HepG2 (cell line): ENCODE results near the gene NAV2. TPM values are rescaled to one million over a fixed set of nuclear protein-coding genes. Genes with fewer than 3 reads are reported as not detected.
A peak's percentile ranks its signal among the peaks of the same experiment; 100 is the strongest.

Experiments
- ETV6 ChIP-seq: sonication (generic); formaldehyde crosslinking; conservative IDR thresholded peaks from 2 replicates; pipeline ENCODE4 v1.4.0; 2020; ENCODE audit warnings: missing genetic modification reagents
- FOSL2 ChIP-seq: sonication (generic); formaldehyde crosslinking; IDR thresholded peaks from 2 replicates; pipeline ENCODE4 v1.4.0; 2020; ENCODE audit warnings: missing genetic modification reagents
- GTF2F1 ChIP-seq: fragments of 150-350 bp; IDR thresholded peaks from 2 replicates; pipeline ENCODE4 v1.6.1; 2014; ENCODE audit warnings: low read length
- HNF4G ChIP-seq, 2 experiments: sonication (generic) in 1 of 2; formaldehyde crosslinking in 1 of 2; IDR thresholded peaks; 2 replicates each; pipeline versions ENCODE4 v1.4.0 to v1.6.1; 2011 to 2020; ENCODE audit warnings: borderline replicate concordance in 2 of 2, low read depth in 2 of 2, mild to moderate bottlenecking in 2 of 2, low read length in 1 of 2, missing genetic modification reagents in 1 of 2, moderate library complexity in 1 of 2
- HNRNPLL ChIP-seq: fragments of 200-400 bp; formaldehyde crosslinking; IDR thresholded peaks from 2 replicates; pipeline ENCODE4 v1.6.1; 2017; ENCODE audit warnings: mild to moderate bottlenecking, low read depth, low read length; ENCODE audit not compliant: poor library complexity, severe bottlenecking
- KAT7 ChIP-seq: IDR thresholded peaks from 2 replicates; pipeline ENCODE4 v1.6.1; 2018; ENCODE audit warnings: borderline replicate concordance, missing compliant biosample characterization
- MXD4 ChIP-seq: IDR thresholded peaks from 2 replicates; pipeline ENCODE4 v1.6.1; 2016; ENCODE audit warnings: mild to moderate bottlenecking, missing biosample characterization, missing genetic modification reagents
- PLRG1 ChIP-seq: fragments of 450-650 bp; conservative IDR thresholded peaks from 2 replicates; pipeline ENCODE4 v1.6.1; 2016
- RFX3 ChIP-seq: IDR thresholded peaks from 2 replicates; pipeline ENCODE4 v1.6.1; 2016; ENCODE audit warnings: missing biosample characterization, missing genetic modification reagents
- SALL2 ChIP-seq: sonication (generic); formaldehyde crosslinking; IDR thresholded peaks from 2 replicates; pipeline ENCODE4 v1.8.1; 2023; ENCODE audit warnings: mild to moderate bottlenecking, missing genetic modification reagents, inconsistent platforms
- SRSF1 ChIP-seq: fragments of 200-400 bp; formaldehyde crosslinking; optimal IDR thresholded peaks from 2 replicates; pipeline ENCODE3; 2017; ENCODE audit warnings: mild to moderate bottlenecking, low read depth, low read length, moderate library complexity
- SRSF9 ChIP-seq: fragments of 200-400 bp; formaldehyde crosslinking; IDR thresholded peaks from 2 replicates; pipeline ENCODE4 v1.6.1; 2018; ENCODE audit warnings: borderline replicate concordance, mild to moderate bottlenecking, low read depth, low read length; ENCODE audit not compliant: insufficient read depth, poor library complexity, severe bottlenecking
- TFDP1 ChIP-seq: IDR thresholded peaks from 2 replicates; pipeline ENCODE4 v1.6.1; 2016; ENCODE audit warnings: missing compliant biosample characterization, missing genetic modification reagents, borderline replicate concordance
- ZBTB8A ChIP-seq: sonication (generic); formaldehyde crosslinking; IDR thresholded peaks from 2 replicates; pipeline ENCODE4 v1.4.0; 2020; ENCODE audit warnings: mild to moderate bottlenecking, low read depth, missing genetic modification reagents, borderline replicate concordance
- ZNF136 ChIP-seq: sonication (generic); formaldehyde crosslinking; IDR thresholded peaks from 2 replicates; pipeline ENCODE4 v1.8.1; 2022; ENCODE audit warnings: low read depth, mild to moderate bottlenecking, moderate library complexity, missing genetic modification reagents
- ZNF292 ChIP-seq: sonication (generic); formaldehyde crosslinking; IDR thresholded peaks from 2 replicates; pipeline ENCODE4 v1.8.1; 2022; ENCODE audit warnings: mild to moderate bottlenecking, low read depth, missing genetic modification reagents, borderline replicate concordance
- ZNF432 ChIP-seq: sonication (generic); formaldehyde crosslinking; IDR thresholded peaks from 2 replicates; pipeline ENCODE4 v1.5.0; 2020; ENCODE audit warnings: missing genetic modification reagents, mild to moderate bottlenecking, borderline replicate concordance
- ZNF570 ChIP-seq: sonication (generic); formaldehyde crosslinking; IDR thresholded peaks from 2 replicates; pipeline ENCODE4 v1.4.0; 2020; ENCODE audit warnings: mild to moderate bottlenecking, missing genetic modification reagents, borderline replicate concordance
- ZNF724P ChIP-seq: sonication (generic); formaldehyde crosslinking; IDR thresholded peaks from 2 replicates; pipeline ENCODE4 v1.8.0; 2022; ENCODE audit warnings: missing genetic modification reagents, borderline replicate concordance
- polyA plus RNA-seq, 8 experiments: library from polyadenylated mRNA; depleted of rRNA in 3 of 8; stranded (reverse) in 7 of 8; unstranded in 1 of 8; fragments of >200 nt; fragmentation: Illumina TruSeq in 4 of 8; extraction: Trizol in 4 of 8; gene quantifications; 2 replicates each; pipeline versions ENCODE4 v1.2.1 to v1.2.3, GENCODE V29; 2011 to 2016; ENCODE audit warnings: low read depth in 4 of 8, missing spikeins in 1 of 8, mixed read lengths in 1 of 8; ENCODE audit not compliant: insufficient read depth in 1 of 8
- total RNA-seq, 5 experiments: library from RNA; depleted of rRNA; stranded (reverse); fragments of >200 nt; fragmentation: Illumina TruSeq; extraction: Trizol; gene quantifications; 2 replicates each; pipeline ENCODE4 v1.2.3, GENCODE V29; 2016; ENCODE audit warnings: low read depth in 1 of 5
- TF ChIP-seq, protein P1 (sequence below): sonication (generic); formaldehyde crosslinking; IDR thresholded peaks from 2 replicates; pipeline ENCODE4 v1.4.0; 2020; ENCODE audit warnings: mild to moderate bottlenecking, missing genetic modification reagents
- TF ChIP-seq, protein P2 (sequence below): sonication (generic); formaldehyde crosslinking; IDR thresholded peaks from 2 replicates; pipeline ENCODE4 v1.4.0; 2020; ENCODE audit warnings: mild to moderate bottlenecking, missing genetic modification reagents

Gene NAV2
- total and polyA plus RNA-seq, 2 of the 13 experiments (the other 11 are each of a cell fraction or from before 2014, with no cell fraction given), result 9.3 to 34.6 TPM

DNA sequence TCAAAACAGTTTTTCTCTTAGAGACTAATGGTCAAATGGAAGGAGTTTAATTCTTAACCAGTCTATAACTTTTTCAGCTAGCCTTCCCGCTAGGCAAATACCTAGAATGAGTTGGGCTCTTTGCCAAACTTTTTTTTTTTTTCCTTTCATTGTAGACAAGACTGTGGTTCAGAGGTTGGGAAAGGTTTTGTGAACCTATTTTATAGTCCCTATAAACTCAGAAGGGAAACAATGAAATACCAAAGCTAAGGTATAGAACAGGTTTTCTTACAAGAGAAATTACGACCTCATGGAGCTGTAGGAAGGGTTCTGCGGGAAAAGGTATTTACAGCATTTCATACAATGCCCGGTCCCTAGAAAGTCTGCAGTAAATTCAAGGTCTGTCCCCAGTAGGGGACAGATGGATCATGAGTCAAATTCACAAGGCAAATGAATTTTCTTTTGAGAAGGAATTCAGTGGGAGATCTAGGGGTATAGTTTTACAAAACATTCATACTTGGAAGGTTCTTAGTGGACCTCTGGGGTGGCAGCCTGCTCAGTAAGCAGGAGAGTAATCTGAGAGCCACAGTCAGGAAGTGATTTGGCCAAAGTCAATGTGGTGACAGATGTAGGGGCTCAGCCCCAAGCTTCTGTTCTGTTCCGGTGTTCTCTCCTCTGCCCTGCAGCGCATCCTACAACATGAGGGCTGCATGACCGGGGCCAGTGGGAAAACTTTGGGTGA, 300.9 kb downstream of the NAV2 start (continued):
- TF ChIP-seq, protein P1, sequence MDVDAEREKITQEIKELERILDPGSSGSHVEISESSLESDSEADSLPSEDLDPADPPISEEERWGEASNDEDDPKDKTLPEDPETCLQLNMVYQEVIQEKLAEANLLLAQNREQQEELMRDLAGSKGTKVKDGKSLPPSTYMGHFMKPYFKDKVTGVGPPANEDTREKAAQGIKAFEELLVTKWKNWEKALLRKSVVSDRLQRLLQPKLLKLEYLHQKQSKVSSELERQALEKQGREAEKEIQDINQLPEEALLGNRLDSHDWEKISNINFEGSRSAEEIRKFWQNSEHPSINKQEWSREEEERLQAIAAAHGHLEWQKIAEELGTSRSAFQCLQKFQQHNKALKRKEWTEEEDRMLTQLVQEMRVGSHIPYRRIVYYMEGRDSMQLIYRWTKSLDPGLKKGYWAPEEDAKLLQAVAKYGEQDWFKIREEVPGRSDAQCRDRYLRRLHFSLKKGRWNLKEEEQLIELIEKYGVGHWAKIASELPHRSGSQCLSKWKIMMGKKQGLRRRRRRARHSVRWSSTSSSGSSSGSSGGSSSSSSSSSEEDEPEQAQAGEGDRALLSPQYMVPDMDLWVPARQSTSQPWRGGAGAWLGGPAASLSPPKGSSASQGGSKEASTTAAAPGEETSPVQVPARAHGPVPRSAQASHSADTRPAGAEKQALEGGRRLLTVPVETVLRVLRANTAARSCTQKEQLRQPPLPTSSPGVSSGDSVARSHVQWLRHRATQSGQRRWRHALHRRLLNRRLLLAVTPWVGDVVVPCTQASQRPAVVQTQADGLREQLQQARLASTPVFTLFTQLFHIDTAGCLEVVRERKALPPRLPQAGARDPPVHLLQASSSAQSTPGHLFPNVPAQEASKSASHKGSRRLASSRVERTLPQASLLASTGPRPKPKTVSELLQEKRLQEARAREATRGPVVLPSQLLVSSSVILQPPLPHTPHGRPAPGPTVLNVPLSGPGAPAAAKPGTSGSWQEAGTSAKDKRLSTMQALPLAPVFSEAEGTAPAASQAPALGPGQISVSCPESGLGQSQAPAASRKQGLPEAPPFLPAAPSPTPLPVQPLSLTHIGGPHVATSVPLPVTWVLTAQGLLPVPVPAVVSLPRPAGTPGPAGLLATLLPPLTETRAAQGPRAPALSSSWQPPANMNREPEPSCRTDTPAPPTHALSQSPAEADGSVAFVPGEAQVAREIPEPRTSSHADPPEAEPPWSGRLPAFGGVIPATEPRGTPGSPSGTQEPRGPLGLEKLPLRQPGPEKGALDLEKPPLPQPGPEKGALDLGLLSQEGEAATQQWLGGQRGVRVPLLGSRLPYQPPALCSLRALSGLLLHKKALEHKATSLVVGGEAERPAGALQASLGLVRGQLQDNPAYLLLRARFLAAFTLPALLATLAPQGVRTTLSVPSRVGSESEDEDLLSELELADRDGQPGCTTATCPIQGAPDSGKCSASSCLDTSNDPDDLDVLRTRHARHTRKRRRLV (CRISPR knock-in tag), result no peak
- TF ChIP-seq HNF4G (IDR thresholded peaks at IDR 0.05; ENCODE audit: borderline replicate concordance, low read depth, low read length), result no peak
- TF ChIP-seq HNF4G (CRISPR knock-in tag; IDR thresholded peaks at IDR 0.05; ENCODE audit: borderline replicate concordance, low read depth), result no peak
- no peak for TF ChIP-seq RFX3 (CRISPR knock-in tag)
- no peak for TF ChIP-seq ETV6
- no peak for TF ChIP-seq PLRG1
- peak; percentile 61; the same call in 1 of the 2 replicates for TF ChIP-seq ZNF292 (CRISPR knock-in tag)
- no peak for TF ChIP-seq ZNF724P (CRISPR knock-in tag)
- TF ChIP-seq MXD4 (CRISPR knock-in tag), result 0 out of 2 replicates have a peak, but pooled peaks have one; percentile 20
- TF ChIP-seq GTF2F1, result no peak
- no peak for TF ChIP-seq SRSF1
- no peak for TF ChIP-seq HNRNPLL
- TF ChIP-seq, protein P2, sequence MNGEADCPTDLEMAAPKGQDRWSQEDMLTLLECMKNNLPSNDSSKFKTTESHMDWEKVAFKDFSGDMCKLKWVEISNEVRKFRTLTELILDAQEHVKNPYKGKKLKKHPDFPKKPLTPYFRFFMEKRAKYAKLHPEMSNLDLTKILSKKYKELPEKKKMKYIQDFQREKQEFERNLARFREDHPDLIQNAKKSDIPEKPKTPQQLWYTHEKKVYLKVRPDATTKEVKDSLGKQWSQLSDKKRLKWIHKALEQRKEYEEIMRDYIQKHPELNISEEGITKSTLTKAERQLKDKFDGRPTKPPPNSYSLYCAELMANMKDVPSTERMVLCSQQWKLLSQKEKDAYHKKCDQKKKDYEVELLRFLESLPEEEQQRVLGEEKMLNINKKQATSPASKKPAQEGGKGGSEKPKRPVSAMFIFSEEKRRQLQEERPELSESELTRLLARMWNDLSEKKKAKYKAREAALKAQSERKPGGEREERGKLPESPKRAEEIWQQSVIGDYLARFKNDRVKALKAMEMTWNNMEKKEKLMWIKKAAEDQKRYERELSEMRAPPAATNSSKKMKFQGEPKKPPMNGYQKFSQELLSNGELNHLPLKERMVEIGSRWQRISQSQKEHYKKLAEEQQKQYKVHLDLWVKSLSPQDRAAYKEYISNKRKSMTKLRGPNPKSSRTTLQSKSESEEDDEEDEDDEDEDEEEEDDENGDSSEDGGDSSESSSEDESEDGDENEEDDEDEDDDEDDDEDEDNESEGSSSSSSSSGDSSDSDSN (CRISPR knock-in tag), result no peak
- TF ChIP-seq ZNF570 (CRISPR knock-in tag), result no peak
- no peak for TF ChIP-seq KAT7 (CRISPR knock-in tag)
- TF ChIP-seq ZNF136 (CRISPR knock-in tag), result 0 out of 2 replicates have a peak, but pooled peaks have one; percentile 57
- TF ChIP-seq ZBTB8A (CRISPR knock-in tag), result no peak
- no peak for TF ChIP-seq TFDP1 (CRISPR knock-in tag)
- peak; percentile 58; the same call in 1 of the 2 replicates for TF ChIP-seq FOSL2 (CRISPR knock-in tag)
- TF ChIP-seq SRSF9, result no peak
- TF ChIP-seq SALL2 (CRISPR knock-in tag), result no peak
- TF ChIP-seq ZNF432 (CRISPR knock-in tag), result no peak
